Psoas muscle (tissue), 8 donors: Measurements from ENCODE around the gene SHH. TPM values are rescaled to one million over a fixed set of nuclear protein-coding genes. Genes with fewer than 3 reads are reported as not detected.

Source experiments
- ATAC-seq, 4 donors: fragments of 200-7000 bp; cut with Tn5 transposase; one replicate each; pipeline ENCODE4 v1.9.1; 2020; ENCODE audit warnings: moderate library complexity in 3 of 4, mild to moderate bottlenecking in 2 of 4
- DNase-seq, 2 donors: peaks; one replicate each; pipeline ENCODE4 v3.0.0-alpha.2; 2020
- H3K27ac ChIP-seq: fragments of 200-600 bp; one replicate; pipeline ENCODE4 v1.8.0; 2022
- H3K27me3 ChIP-seq, 3 donors: fragments of 200-600 bp in 1 of 3; one replicate each; pipeline versions ENCODE4 v1.6.1 to v1.8.0; 2013 to 2022; ENCODE audit warnings: low read length in 2 of 3, mild to moderate bottlenecking in 2 of 3, moderate library complexity in 1 of 3; ENCODE audit not compliant: insufficient read depth in 3 of 3
- H3K36me3 ChIP-seq, 2 donors: fragments of 200-600 bp in 1 of 2; one replicate each; pipeline versions ENCODE4 v1.6.1 to v1.8.0; 2013 to 2022; ENCODE audit warnings: low read depth in 1 of 2, mild to moderate bottlenecking in 1 of 2, moderate library complexity in 1 of 2; ENCODE audit not compliant: insufficient read depth in 1 of 2
- H3K4me1 ChIP-seq: fragments of 200-600 bp; one replicate; pipeline ENCODE4 v1.8.0; 2022
- H3K4me3 ChIP-seq: fragments of 200-600 bp; one replicate; pipeline ENCODE4 v1.8.0; 2022; ENCODE audit warnings: mild to moderate bottlenecking
- H3K9me3 ChIP-seq: fragments of 200-600 bp; one replicate; pipeline ENCODE4 v1.8.0; 2022
- CTCF ChIP-seq: fragments of 200-600 bp; IDR thresholded peaks from one replicate; pipeline ENCODE4 v1.8.0; 2022; ENCODE audit warnings: antibody characterized with exemption
- WGBS, 3 donors: extraction: QIAGEN DNeasy Blood & Tissue Kit; methylation state at CpG; one replicate each; pipeline versions ENCODE4 v1.1.6 to v1.1.7; 2013; 5-methylcytosine and 5-hydroxymethylcytosine counted together
- intact Hi-C, 2 donors: fragments of 100-400 bp; cut with DNase I; formaldehyde crosslinking; loops; one replicate each; pipeline versions ENCODE4 v1.11.0 to v1.14.2; 2022
- polyA plus RNA-seq, 3 donors: library from polyadenylated mRNA; stranded (reverse); fragments of 200-250 nt; gene quantifications; one replicate each; pipeline ENCODE4 v1.2.3, GENCODE V29; 2013
- total RNA-seq, 4 donors: library from RNA; stranded (reverse); fragmentation: NEBNext Ultra II Directional in 2 of 4; extraction: Animal tissue kit (Norgen Biotek cat#: 25700) in 2 of 4; gene quantifications; one replicate each; pipeline versions ENCODE4 v1.2.1 to v1.2.4, GENCODE V29; 2021 to 2023
- donor health status: healthy with polysubstance abuse.
- donor health status: DM: no; HTN: no; CAD: no; lungs with moderate emphysema.
- donor health status: Bipolar disorder and iron deficiency.
- donor health status: healthy.
- donor health status: DM: yes; HTN: yes; CAD: no.
- donor health status: DM: no; HTN: no; CAD: no.
- donor health status: DM: no; HTN: no; CAD: no.
- donor health status: DM: yes; HTN: yes; CAD: no.

The SHH gene
- total and polyA plus RNA-seq, 7 donors, result 0.01 TPM; not detected in 5

GRCh38 chr7:155824227-155824886 is 12.1 kb upstream of the SHH start:
- DNase-seq (no peak), ATAC-seq (no peak)
- H3K36me3 ChIP-seq, result no peaks in the 10 kb centered on the region
- peaks cover 0 to 31% (median 9%) of the 10 kb centered on the region in 3 donors for H3K27me3 ChIP-seq
- TF ChIP-seq CTCF, result no peak
- no peak overlapping the region for H3K4me3 ChIP-seq
- intact Hi-C loops, result no loop called here
- no peaks in the 10 kb centered on the region for H3K4me1 ChIP-seq
- H3K9me3 ChIP-seq, result no peaks in the 10 kb centered on the region
- 62 to 72% (median 68%) methylated on average over 17 of the region's 17 CpGs for WGBS, 3 donors
- H3K27ac ChIP-seq, result no peak overlapping the region

GRCh38 chr7:155821851-155822250 is 9.6 kb upstream of the SHH start:
- 72 to 82% (median 78%) methylated on average over 11 of the region's 11 CpGs for WGBS, 3 donors
- no peak overlapping the region for H3K4me3 ChIP-seq
- H3K36me3 ChIP-seq, result no peaks in the 10 kb centered on the region
- no peaks in the 10 kb centered on the region for H3K9me3 ChIP-seq
- H3K27me3 ChIP-seq, result peaks cover 0 to 50% (median 22%) of the 10 kb centered on the region in 3 donors
- DNase-seq (no peak), ATAC-seq (no peak)
- no peaks in the 10 kb centered on the region for H3K4me1 ChIP-seq
- no peak for TF ChIP-seq CTCF
- no peak overlapping the region for H3K27ac ChIP-seq
- intact Hi-C loops, result no loop called here

- intact Hi-C loops, result no loop called here
- peaks cover 0 to 55% (median 25%) of the 10 kb centered on the region in 3 donors for H3K27me3 ChIP-seq
- ATAC-seq (no peak), DNase-seq (no peak)
- no peaks in the 10 kb centered on the region for H3K36me3 ChIP-seq
- H3K4me3 ChIP-seq, result no peak overlapping the region
- 73 to 74% (median 73%) methylated on average over 13 of the region's 13 CpGs for WGBS, 3 donors
- no peak overlapping the region for H3K27ac ChIP-seq
- H3K4me1 ChIP-seq, result no peaks in the 10 kb centered on the region
- H3K9me3 ChIP-seq, result no peaks in the 10 kb centered on the region
- TF ChIP-seq CTCF, result no peak
Measured at GRCh38 chr7:155820788-155821187, 8.5 kb upstream of the SHH start.

GRCh38 chr7:155820246-155820645 is 8.0 kb upstream of the SHH start:
- Histone ChIP-seq H3K27ac (no peak overlapping the region), H3K27me3 (peaks cover 0 to 61% (median 28%) of the 10 kb centered on the region in 3 donors), H3K36me3 (no peaks in the 10 kb centered on the region), H3K4me3 (no peak overlapping the region), H3K4me1 (no peaks in the 10 kb centered on the region), H3K9me3 (no peaks in the 10 kb centered on the region)
- intact Hi-C loops, result no loop called here
- DNase-seq (no peak), ATAC-seq (no peak)
- WGBS, 3 donors, result 74 to 85% (median 85%) methylated on average over 18 of the region's 18 CpGs
- no peak for TF ChIP-seq CTCF

GRCh38 chr7:155819186-155819585 is 6.9 kb upstream of the SHH start:
- Histone ChIP-seq H3K36me3 (no peaks in the 10 kb centered on the region), H3K4me3 (no peak overlapping the region), H3K27me3 (peaks cover 0 to 67% (median 32%) of the 10 kb centered on the region in 3 donors), H3K9me3 (no peaks in the 10 kb centered on the region), H3K4me1 (no peaks in the 10 kb centered on the region), H3K27ac (no peak overlapping the region)
- WGBS, 3 donors, result 69 to 72% (median 71%) methylated on average over 12 of the region's 12 CpGs
- no peak for TF ChIP-seq CTCF
- ATAC-seq, result no peak
- DNase-seq, result no peak
- intact Hi-C loops, result loop anchor here in 1 of 2 donors (5.0 kb wide), 1 partner anchor 653 kb away; no protein-coding TSS in a partner anchor
